ENCODE data around the gene MEOX1. TPM values are rescaled to one million over a fixed set of nuclear protein-coding genes. Genes with fewer than 3 reads are reported as not detected.

MEOX1 gene
- total RNA-seq, 1 experiment from 2014 or later: 0.21 TPM

DNA sequence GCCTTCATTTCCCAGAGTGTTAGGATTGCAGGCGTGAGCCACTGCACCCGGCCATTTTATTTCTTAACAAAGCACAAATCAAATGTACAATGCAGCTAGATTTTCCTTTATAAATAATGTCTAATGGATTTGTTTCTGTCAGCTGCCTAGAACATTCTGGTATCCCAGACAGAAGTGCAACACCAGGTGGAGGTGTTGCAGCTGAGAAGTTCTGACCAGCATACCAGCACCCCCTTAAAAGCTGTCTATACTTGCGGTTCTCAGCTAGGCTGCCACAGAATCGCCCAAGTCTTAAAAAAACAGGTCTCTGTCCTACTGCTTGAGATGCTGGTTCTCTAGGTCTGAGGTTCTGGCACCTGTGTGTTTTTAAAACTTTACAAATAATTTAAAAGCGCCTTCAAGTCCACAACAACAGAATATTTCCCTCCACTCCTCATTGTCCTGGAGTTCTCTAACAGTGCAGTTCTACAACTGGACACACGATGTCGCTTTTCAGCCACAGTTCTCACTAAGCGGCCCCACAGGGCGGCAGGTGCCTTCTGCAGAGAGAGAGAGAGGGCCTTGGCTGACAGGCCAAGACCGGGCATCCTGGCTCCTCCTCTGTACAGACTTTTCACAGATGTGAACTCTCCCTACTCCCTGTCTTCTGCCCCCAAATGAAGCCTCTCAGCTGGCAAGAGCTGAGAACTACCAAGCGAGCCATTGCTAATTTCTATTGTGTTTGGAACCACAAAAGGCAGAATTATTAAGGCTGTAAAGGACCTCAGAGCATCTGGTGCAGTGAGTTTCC, 32.6 kb upstream of the MEOX1 start:
- no peak overlapping the region for H3K4me3 ChIP-seq (ENCODE audit: low read depth in 2 of 2, low read length in 2 of 2)
- peak; percentile 97 for ATAC-seq
- H3K36me3 ChIP-seq (ENCODE audit: control insufficient read depth, insufficient read depth, low read length): no peaks in the 10 kb centered on the region
- intact Hi-C loops (cut with micrococcal nuclease; ENCODE audit: unreplicated experiment): loop anchor here (1.0 kb wide), 1 partner anchor 66 kb away; no protein-coding TSS in a partner anchor
- CTCF ChIA-PET: interaction anchor here (0.5 to 2.6 kb wide), 3 partner anchors 65 to 206 kb away, joined by 3 to 24 read pairs (median 3); partner anchors contain the start of gene SOST
- no peaks in the 10 kb centered on the region for H3K27me3 ChIP-seq (ENCODE audit: control insufficient read depth, insufficient read depth, low read length)
- in situ Hi-C loops (cut with HindIII; ENCODE audit: low pct_unique_long_range_greater_than_20kb, low sequenced_read_pairs): no loop called here
- no peaks in the 10 kb centered on the region for H3K9me3 ChIP-seq (ENCODE audit: control insufficient read depth, insufficient read depth, low read depth, low read length)
- no peak overlapping the region for H3K27ac ChIP-seq (ENCODE audit: low read length)
- TF ChIP-seq, protein P1, sequence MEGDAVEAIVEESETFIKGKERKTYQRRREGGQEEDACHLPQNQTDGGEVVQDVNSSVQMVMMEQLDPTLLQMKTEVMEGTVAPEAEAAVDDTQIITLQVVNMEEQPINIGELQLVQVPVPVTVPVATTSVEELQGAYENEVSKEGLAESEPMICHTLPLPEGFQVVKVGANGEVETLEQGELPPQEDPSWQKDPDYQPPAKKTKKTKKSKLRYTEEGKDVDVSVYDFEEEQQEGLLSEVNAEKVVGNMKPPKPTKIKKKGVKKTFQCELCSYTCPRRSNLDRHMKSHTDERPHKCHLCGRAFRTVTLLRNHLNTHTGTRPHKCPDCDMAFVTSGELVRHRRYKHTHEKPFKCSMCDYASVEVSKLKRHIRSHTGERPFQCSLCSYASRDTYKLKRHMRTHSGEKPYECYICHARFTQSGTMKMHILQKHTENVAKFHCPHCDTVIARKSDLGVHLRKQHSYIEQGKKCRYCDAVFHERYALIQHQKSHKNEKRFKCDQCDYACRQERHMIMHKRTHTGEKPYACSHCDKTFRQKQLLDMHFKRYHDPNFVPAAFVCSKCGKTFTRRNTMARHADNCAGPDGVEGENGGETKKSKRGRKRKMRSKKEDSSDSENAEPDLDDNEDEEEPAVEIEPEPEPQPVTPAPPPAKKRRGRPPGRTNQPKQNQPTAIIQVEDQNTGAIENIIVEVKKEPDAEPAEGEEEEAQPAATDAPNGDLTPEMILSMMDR (IDR thresholded peaks at IDR 0.05): peak; percentile 84
- no peak for TF ChIP-seq SIN3A (IDR thresholded peaks at IDR 0.05; ENCODE audit: borderline replicate concordance, insufficient read depth, low read depth, low read length)
- POLR2A ChIA-PET: no interaction called here
- DNase-seq (ENCODE audit: low read depth, low spot score): peak; percentile 39
- no peaks in the 10 kb centered on the region for H3K4me1 ChIP-seq (ENCODE audit: control insufficient read depth, insufficient read depth, low read length)
- no TSS peak for BruUV-seq (replicated peaks)

DNA sequence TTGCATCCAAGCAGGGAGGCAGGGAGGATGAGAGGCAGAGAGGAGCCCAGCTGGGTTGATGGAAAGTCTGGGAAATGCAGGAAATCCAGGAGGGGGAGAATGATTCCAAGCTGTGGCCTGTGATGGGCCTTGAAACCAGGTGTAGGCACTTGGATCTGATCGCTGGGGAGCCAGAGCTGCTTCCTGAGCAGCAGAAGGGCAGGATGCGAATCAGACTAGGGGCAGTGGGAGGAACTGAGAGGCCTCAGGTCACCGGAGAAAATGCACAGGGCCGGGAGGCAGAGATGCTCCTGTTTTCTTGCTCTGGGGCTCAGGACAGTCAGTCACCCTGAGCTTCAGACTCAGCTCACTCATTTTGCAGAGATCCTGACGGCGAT, 29.6 kb upstream of the MEOX1 start:
- TF ChIP-seq TCF7L2 (IDR thresholded peaks at IDR 0.05; ENCODE audit: low read depth, low read length) (no peak), SIN3A (IDR thresholded peaks at IDR 0.05; ENCODE audit: borderline replicate concordance, insufficient read depth, low read depth, low read length) (no peak), POLR2AphosphoS5 (IDR thresholded peaks at IDR 0.05; ENCODE audit: low read depth, low read length) (no peak)
- TF ChIP-seq, protein P2, sequence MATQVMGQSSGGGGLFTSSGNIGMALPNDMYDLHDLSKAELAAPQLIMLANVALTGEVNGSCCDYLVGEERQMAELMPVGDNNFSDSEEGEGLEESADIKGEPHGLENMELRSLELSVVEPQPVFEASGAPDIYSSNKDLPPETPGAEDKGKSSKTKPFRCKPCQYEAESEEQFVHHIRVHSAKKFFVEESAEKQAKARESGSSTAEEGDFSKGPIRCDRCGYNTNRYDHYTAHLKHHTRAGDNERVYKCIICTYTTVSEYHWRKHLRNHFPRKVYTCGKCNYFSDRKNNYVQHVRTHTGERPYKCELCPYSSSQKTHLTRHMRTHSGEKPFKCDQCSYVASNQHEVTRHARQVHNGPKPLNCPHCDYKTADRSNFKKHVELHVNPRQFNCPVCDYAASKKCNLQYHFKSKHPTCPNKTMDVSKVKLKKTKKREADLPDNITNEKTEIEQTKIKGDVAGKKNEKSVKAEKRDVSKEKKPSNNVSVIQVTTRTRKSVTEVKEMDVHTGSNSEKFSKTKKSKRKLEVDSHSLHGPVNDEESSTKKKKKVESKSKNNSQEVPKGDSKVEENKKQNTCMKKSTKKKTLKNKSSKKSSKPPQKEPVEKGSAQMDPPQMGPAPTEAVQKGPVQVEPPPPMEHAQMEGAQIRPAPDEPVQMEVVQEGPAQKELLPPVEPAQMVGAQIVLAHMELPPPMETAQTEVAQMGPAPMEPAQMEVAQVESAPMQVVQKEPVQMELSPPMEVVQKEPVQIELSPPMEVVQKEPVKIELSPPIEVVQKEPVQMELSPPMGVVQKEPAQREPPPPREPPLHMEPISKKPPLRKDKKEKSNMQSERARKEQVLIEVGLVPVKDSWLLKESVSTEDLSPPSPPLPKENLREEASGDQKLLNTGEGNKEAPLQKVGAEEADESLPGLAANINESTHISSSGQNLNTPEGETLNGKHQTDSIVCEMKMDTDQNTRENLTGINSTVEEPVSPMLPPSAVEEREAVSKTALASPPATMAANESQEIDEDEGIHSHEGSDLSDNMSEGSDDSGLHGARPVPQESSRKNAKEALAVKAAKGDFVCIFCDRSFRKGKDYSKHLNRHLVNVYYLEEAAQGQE (IDR thresholded peaks at IDR 0.05; ENCODE audit: insufficient read depth in 1 of 2, low read depth in 2 of 2, low read length in 1 of 2): no peak
- TF ChIP-seq, protein P1 (IDR thresholded peaks at IDR 0.05): no peak
- no peaks in the 10 kb centered on the region for H3K9me3 ChIP-seq (ENCODE audit: control insufficient read depth, insufficient read depth, low read depth, low read length)
- in situ Hi-C loops (cut with HindIII; ENCODE audit: low pct_unique_long_range_greater_than_20kb, low sequenced_read_pairs): no loop called here
- intact Hi-C loops (cut with micrococcal nuclease; ENCODE audit: unreplicated experiment): no loop called here
- H3K36me3 ChIP-seq (ENCODE audit: control insufficient read depth, insufficient read depth, low read length): no peaks in the 10 kb centered on the region
- DNase-seq (ENCODE audit: low read depth, low spot score) (no peak), ATAC-seq (no peak)
- BruUV-seq (replicated peaks): no TSS peak
- H3K4me3 ChIP-seq (ENCODE audit: low read depth in 2 of 2, low read length in 2 of 2): no peak overlapping the region
- ChIA-PET POLR2A (no interaction called here), CTCF (no interaction called here)
- H3K4me1 ChIP-seq (ENCODE audit: control insufficient read depth, insufficient read depth, low read length): no peaks in the 10 kb centered on the region
- H3K27me3 ChIP-seq (ENCODE audit: control insufficient read depth, insufficient read depth, low read length): no peaks in the 10 kb centered on the region
- no peak overlapping the region for H3K27ac ChIP-seq (ENCODE audit: low read length)

Measured in Panc1 (cell line).